Karpas-422 (cell line): Measurements from ENCODE around the gene SLC26A11. TPM values are rescaled to one million over a fixed set of nuclear protein-coding genes. Genes with fewer than 3 reads are reported as not detected.

Source experiments
- DNase-seq: peaks from one replicate; pipeline ENCODE4 v3.0.0-alpha.2; 2015
- H2AFZ ChIP-seq: fragments of 200-600 bp; sonication (generic); 2 replicates; pipeline ENCODE4 v1.6.1; 2014; ENCODE audit warnings: antibody characterized with exemption, low read length, mixed read lengths
- H3K27ac ChIP-seq: fragments of 200-600 bp; sonication (generic); 2 replicates; pipeline ENCODE4 v1.5.1; 2014; ENCODE audit warnings: mild to moderate bottlenecking, low read length, moderate library complexity
- H3K27me3 ChIP-seq: fragments of 200-600 bp; sonication (generic); 2 replicates; pipeline ENCODE4 v1.6.1; 2014; ENCODE audit warnings: low read length, mixed read lengths
- H3K36me3 ChIP-seq: fragments of 200-600 bp; sonication (generic); 2 replicates; pipeline ENCODE4 v1.6.1; 2014; ENCODE audit warnings: low read length, mixed read lengths; ENCODE audit not compliant: insufficient read depth
- H3K4me1 ChIP-seq: fragments of 200-600 bp; sonication (generic); 2 replicates; pipeline ENCODE4 v1.6.1; 2014; ENCODE audit warnings: mild to moderate bottlenecking, low read length, mixed read lengths
- H3K4me2 ChIP-seq: fragments of 200-600 bp; sonication (generic); 2 replicates; pipeline ENCODE4 v1.6.1; 2014; ENCODE audit warnings: low read length, low read depth, mild to moderate bottlenecking; ENCODE audit not compliant: poor library complexity, severe bottlenecking
- H3K4me3 ChIP-seq: fragments of 200-600 bp; sonication (generic); 2 replicates; pipeline ENCODE4 v1.5.1; 2014; ENCODE audit warnings: mild to moderate bottlenecking, antibody characterized with exemption, low read length, mixed read lengths
- H3K79me2 ChIP-seq: fragments of 200-600 bp; sonication (generic); 2 replicates; pipeline ENCODE4 v1.6.1; 2014; ENCODE audit warnings: mild to moderate bottlenecking, low read length, mixed read lengths
- H3K9ac ChIP-seq: fragments of 200-600 bp; sonication (generic); 2 replicates; pipeline ENCODE4 v1.6.0; 2014; ENCODE audit warnings: low read length
- H3K9me2 ChIP-seq: fragments of 200-600 bp; sonication (generic), shearing (Covaris generic); replicated peaks from 2 replicates; pipeline ENCODE4 v1.6.0; 2014; ENCODE audit warnings: mild to moderate bottlenecking, low read length, moderate library complexity; ENCODE audit not compliant: insufficient read depth
- H3K9me3 ChIP-seq: fragments of 300-700, 200-600 bp; sonication (generic); 2 replicates; pipeline ENCODE4 v1.6.1; 2014; ENCODE audit warnings: low read length, mixed read lengths
- H4K20me1 ChIP-seq: fragments of 200-600 bp; sonication (generic); 2 replicates; pipeline ENCODE4 v1.6.1; 2014; ENCODE audit warnings: mild to moderate bottlenecking, antibody characterized with exemption, low read length, low read depth; ENCODE audit not compliant: insufficient read depth
- total RNA-seq: library from RNA; depleted of rRNA; stranded (reverse); fragments of >200 nt; shearing (Covaris generic); gene quantifications from 2 replicates; pipeline ENCODE4 v1.2.3, GENCODE V29; 2014; ENCODE audit warnings: low replicate concordance

Gene SLC26A11
- total RNA-seq, 1 experiment from 2014 or later = 7.4 TPM

DNA sequence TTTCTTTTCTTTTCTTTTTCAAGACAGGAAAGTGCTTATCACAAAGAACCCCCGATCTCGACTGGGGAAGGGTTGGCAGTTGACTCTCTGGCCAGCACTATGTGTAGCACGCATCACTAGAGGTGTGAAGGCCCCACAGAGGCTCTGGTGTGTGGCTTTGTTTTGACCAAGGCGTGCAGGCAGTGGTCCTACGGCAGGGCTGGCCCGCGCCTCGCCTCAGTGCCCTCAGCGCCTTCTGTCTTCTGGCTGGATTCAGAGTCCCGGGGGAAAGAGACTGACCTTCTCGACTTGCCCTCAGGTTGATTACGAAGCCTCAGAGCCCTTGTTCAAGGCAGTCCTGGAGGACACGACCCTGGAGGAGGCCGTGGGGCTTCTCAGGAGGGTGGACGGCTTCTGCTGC lies 18.8 kb upstream of the SLC26A11 start:
- no peaks in the 10 kb centered on the region for H3K36me3 ChIP-seq
- H3K4me1 ChIP-seq = no peaks in the 10 kb centered on the region
- no peak overlapping the region for H3K4me2 ChIP-seq
- H3K9ac ChIP-seq = no peak overlapping the region
- H3K27me3 ChIP-seq = no peaks in the 10 kb centered on the region
- DNase-seq = no peak
- no peaks in the 10 kb centered on the region for H4K20me1 ChIP-seq
- H3K9me2 ChIP-seq = no peaks in the 10 kb centered on the region
- no peaks in the 10 kb centered on the region for H3K9me3 ChIP-seq
- no peak overlapping the region for H3K4me3 ChIP-seq
- H3K79me2 ChIP-seq = no peaks in the 10 kb centered on the region
- no peak overlapping the region for H2AFZ ChIP-seq
- no peak overlapping the region for H3K27ac ChIP-seq

DNA sequence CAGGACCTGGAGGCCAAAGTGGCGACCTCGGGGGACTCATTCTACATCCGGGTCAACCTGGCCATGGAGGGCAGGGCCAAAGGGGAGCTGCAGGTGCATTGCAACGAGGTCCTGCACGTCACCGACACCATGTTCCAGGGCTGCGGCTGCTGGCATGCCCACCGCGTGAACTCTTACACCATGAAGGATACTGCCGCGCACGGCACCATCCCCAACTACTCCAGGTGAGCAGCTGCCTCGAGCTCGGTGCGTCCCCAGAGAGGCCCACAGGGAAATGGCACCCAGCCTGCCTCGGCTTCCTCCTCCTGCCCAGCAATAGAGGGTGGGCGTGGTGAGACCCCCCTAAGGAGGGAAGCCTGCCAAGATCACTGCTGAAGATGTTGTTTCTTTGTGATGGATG lies 18.0 kb upstream of the SLC26A11 start:
- Histone ChIP-seq H3K4me1 (no peaks in the 10 kb centered on the region), H3K79me2 (no peaks in the 10 kb centered on the region), H3K4me3 (no peak overlapping the region), H4K20me1 (no peaks in the 10 kb centered on the region), H3K9ac (no peak overlapping the region), H3K27ac (no peak overlapping the region), H3K4me2 (no peak overlapping the region), H3K36me3 (no peaks in the 10 kb centered on the region), H2AFZ (no peak overlapping the region), H3K27me3 (no peaks in the 10 kb centered on the region), H3K9me3 (no peaks in the 10 kb centered on the region), H3K9me2 (no peaks in the 10 kb centered on the region)
- no peak for DNase-seq

DNA sequence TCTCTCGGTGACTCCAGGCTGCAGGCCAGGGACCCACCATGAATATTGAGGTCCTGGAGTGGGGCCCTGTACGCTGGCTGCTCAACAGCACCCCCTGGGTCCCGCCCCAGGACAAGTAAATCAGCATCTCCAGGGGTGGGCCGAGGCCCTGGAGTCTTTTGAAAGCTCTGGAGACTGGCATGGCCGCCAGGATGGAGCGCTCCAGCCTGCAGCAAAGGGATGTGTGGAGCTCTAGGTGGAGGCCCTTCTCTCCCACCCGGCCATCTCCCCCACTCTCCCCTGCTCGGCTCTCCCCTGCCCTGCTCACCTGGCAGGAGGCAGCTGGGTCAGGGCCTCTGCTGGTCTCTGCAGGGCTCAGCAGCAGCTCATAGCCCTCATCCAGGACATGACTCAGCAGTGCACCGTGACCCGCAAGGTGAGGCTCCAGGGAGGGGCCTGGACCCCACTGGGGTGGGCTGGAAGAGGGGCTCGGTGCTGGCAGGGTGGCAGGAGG lies 16.7 kb upstream of the SLC26A11 start:
- Histone ChIP-seq H3K4me1 (no peaks in the 10 kb centered on the region), H3K27ac (no peak overlapping the region), H3K9me3 (no peaks in the 10 kb centered on the region), H3K79me2 (no peaks in the 10 kb centered on the region), H4K20me1 (no peaks in the 10 kb centered on the region), H2AFZ (no peak overlapping the region), H3K4me2 (no peak overlapping the region), H3K27me3 (no peaks in the 10 kb centered on the region), H3K9me2 (no peaks in the 10 kb centered on the region), H3K4me3 (no peak overlapping the region), H3K36me3 (no peaks in the 10 kb centered on the region), H3K9ac (no peak overlapping the region)
- DNase-seq = no peak

DNA sequence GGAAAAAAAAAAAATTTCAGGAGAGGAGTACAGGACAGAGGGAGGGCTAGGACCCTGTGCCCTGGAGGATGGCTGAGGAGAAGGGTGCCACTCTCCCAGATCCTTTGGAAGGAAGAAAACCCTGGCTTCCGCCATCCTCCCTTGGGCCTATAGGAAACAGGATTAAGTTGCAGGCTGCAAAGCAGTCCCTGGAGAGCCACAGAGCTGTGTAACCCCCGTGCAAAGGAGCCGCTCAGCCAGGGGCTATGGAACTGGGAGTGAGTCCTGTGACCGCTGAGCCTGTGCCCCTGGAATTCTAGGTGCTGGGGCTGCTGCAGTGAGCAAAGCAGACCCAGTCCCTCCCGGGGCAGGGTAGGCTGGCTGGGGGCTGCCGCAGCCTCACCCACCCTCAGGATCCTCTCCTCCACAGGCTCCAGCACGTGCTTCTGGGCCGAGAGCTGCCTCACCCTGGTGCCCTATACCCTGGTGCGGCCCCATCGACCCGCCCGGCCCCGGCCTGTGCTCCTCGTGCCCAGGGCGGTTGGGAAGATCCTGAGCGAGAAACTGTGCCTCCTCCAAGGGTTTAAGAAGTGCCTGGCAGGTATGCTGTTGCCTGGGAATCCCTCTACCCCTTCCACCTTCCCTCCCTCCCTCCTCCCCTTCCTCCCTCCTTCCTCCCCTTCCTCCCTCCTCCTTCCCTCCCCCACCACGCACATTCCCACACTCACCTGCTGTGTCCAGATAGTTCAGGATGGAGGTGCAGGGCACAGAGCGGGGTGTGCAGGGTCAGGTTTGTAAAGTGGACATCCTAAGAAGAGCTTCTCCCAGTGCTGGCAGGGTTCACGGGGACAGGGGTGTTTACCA lies 15.4 kb upstream of the SLC26A11 start:
- H3K9me3 ChIP-seq = no peaks in the 10 kb centered on the region

DNA sequence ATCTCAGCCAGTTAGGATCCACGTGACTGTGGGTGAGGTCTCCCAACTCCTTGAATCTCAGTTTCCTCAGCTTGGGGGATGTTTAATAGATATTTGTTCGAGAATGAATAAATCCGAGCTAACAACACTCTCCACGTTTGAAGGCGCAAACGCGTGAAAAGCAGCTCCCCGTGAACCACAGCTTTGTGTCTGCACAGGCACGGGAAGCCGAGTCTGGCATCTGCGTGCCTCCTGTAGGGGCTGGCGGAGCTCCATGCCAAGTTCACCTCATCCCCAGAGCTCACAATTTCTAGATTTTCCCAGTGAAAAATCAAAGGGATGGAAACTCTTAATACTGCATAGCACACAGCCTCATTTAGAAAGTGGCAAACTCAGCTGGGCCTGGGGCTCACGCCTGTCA lies 14.4 kb upstream of the SLC26A11 start:
- H3K9me2 ChIP-seq = no peaks in the 10 kb centered on the region
- H3K9me3 ChIP-seq = no peaks in the 10 kb centered on the region
- H4K20me1 ChIP-seq = no peaks in the 10 kb centered on the region
- H3K36me3 ChIP-seq = no peaks in the 10 kb centered on the region
- no peak overlapping the region for H3K9ac ChIP-seq
- no peaks in the 10 kb centered on the region for H3K4me1 ChIP-seq
- DNase-seq = no peak
- no peak overlapping the region for H2AFZ ChIP-seq
- H3K27me3 ChIP-seq = no peaks in the 10 kb centered on the region
- no peak overlapping the region for H3K4me3 ChIP-seq
- no peak overlapping the region for H3K4me2 ChIP-seq
- no peak overlapping the region for H3K27ac ChIP-seq
- H3K79me2 ChIP-seq = no peaks in the 10 kb centered on the region

More for the DNA sequence above, 15.4 kb upstream of the SLC26A11 start:
- Histone ChIP-seq H2AFZ (no peak overlapping the region), H3K36me3 (no peaks in the 10 kb centered on the region), H3K4me2 (no peak overlapping the region), H3K27me3 (no peaks in the 10 kb centered on the region), H4K20me1 (no peaks in the 10 kb centered on the region), H3K4me1 (no peaks in the 10 kb centered on the region), H3K4me3 (no peak overlapping the region), H3K9ac (no peak overlapping the region), H3K27ac (no peak overlapping the region), H3K9me2 (no peaks in the 10 kb centered on the region), H3K79me2 (no peaks in the 10 kb centered on the region)
- no peak for DNase-seq

DNA sequence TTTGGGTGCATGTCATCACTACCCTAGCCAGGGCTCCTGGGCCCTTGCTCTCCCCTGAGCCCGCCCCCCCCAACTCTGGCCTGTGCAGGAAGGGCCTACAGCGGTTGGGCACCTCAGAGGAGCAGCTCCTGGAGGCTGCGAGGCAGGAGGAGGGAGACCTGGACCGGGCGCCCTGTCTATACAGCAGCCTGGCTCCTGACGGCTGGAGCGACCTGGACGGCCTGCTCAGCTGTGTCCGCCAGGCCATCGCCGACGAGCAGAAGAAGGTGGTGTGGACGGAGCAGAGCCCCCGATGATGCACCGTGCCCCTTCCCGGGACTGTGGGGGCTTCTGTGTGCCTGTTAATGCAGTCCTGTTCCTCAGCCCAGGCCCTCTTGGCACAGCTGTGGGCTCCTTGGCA lies 12.2 kb upstream of the SLC26A11 start:
- Histone ChIP-seq H3K9me2 (no peaks in the 10 kb centered on the region), H3K9me3 (no peaks in the 10 kb centered on the region), H3K9ac (no peak overlapping the region), H3K36me3 (no peaks in the 10 kb centered on the region), H2AFZ (no peak overlapping the region), H4K20me1 (no peaks in the 10 kb centered on the region), H3K27ac (no peak overlapping the region), H3K4me1 (no peaks in the 10 kb centered on the region), H3K4me3 (no peak overlapping the region), H3K79me2 (no peaks in the 10 kb centered on the region), H3K27me3 (no peaks in the 10 kb centered on the region), H3K4me2 (no peak overlapping the region)
- DNase-seq = no peak

DNA sequence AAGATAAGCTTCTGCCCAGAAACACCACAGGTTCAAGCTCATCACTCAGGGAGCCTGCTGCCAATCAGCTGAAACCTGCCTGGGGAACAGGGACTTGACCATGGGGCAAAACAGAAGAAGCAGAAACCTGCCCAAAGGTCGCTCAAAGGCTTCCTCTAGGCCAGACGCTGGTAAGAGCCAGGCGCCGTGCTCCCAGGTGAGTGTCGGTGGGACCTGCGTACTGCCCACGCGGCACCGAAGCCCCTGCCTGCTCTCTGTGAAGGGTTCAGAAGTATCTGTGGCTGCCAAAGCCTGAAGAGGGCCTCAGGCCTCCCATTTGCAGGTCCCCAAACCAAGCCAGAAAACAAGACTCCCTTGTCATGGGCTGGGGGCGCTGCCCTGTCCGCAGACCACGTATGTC lies 10.5 kb upstream of the SLC26A11 start:
- Histone ChIP-seq H3K27me3 (no peaks in the 10 kb centered on the region), H3K36me3 (no peaks in the 10 kb centered on the region), H3K4me2 (no peak overlapping the region), H2AFZ (no peak overlapping the region), H3K9me2 (no peaks in the 10 kb centered on the region), H4K20me1 (no peaks in the 10 kb centered on the region), H3K79me2 (no peaks in the 10 kb centered on the region), H3K4me3 (no peak overlapping the region), H3K9ac (no peak overlapping the region), H3K9me3 (no peaks in the 10 kb centered on the region), H3K27ac (no peak overlapping the region), H3K4me1 (no peaks in the 10 kb centered on the region)
- no peak for DNase-seq

DNA sequence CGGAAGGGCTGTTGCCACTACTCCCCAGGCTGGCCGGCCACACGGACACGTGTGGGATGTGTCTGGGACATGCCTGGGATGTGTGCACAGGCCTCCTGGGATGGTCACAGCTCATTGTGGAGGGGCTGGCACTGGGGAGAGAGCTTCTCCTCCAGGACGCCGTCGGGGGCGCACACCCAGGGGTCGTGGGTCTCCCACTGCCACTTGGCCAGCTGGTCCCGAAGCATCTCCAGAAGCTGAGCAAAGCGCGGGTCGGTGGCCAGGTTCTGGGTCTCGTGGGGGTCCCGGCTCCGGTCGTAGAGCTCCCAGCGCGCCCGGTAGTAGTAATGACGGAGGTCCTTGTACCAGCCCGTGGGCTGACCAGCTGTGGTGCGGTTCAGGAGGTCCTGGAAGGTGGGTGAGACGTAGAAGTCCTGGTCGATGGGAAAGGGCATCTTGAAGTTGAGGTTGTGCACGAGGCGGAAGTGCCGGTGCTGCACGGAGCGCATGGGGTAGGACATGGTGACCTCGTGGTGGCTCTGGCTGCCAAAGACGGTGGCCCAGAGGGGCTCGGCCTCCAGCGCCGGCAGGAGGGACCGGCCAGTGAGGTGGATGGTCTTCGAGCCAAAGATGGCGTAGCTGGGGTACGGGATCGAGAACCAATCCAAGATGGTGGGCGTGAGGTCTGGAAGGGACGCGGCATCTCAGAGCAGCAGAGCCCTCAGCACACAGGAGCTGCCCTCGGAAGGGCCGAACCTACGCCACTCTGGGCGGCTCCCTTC lies 9.7 kb upstream of the SLC26A11 start:
- no peaks in the 10 kb centered on the region for H3K9me2 ChIP-seq
- H3K36me3 ChIP-seq = no peaks in the 10 kb centered on the region
- no peaks in the 10 kb centered on the region for H3K79me2 ChIP-seq
- H4K20me1 ChIP-seq = no peaks in the 10 kb centered on the region
- H3K27me3 ChIP-seq = no peaks in the 10 kb centered on the region
- no peak overlapping the region for H3K4me3 ChIP-seq
- no peak for DNase-seq
- H3K4me1 ChIP-seq = no peaks in the 10 kb centered on the region
- no peak overlapping the region for H3K9ac ChIP-seq
- no peak overlapping the region for H3K4me2 ChIP-seq
- no peaks in the 10 kb centered on the region for H3K9me3 ChIP-seq
- no peak overlapping the region for H3K27ac ChIP-seq
- no peak overlapping the region for H2AFZ ChIP-seq
